HCT116 (cell line): ENCODE results near the gene RBX1. TPM values are rescaled to one million over a fixed set of nuclear protein-coding genes. Genes with fewer than 3 reads are reported as not detected.

ENCODE experiments used
- ATAC-seq: fragments of 200-7000 bp; cut with Tn5 transposase; 2 replicates; pipeline ENCODE4 v1.9.1; 2020; ENCODE audit warnings: mild to moderate bottlenecking, moderate library complexity
- BruUV-seq: library from RNA; stranded (reverse); fragments of 400-500 nt; replicated peaks from 2 replicates; lab custom pipeline; 2021; lab: Mats Ljungman, UMichigan
- CTCF ChIA-PET: fragments of 300-600 bp; sonication (Branson Sonifier 250); formaldehyde crosslinking; loops from one replicate; lab custom pipeline; 2021; ENCODE audit warnings: antibody characterized with exemption; lab: Charles Lee
- POLR2A ChIA-PET: fragments of 300-600, 350-600 bp; sonication (Branson Sonifier 250); formaldehyde crosslinking; loops from one replicate; lab custom pipeline; 2021; ENCODE audit warnings: antibody characterized with exemption; lab: Charles Lee
- RAD21 ChIA-PET, 2 experiments: fragments of 300-600 bp; sonication (Branson Sonifier 250); formaldehyde crosslinking; loops; one replicate each; lab custom pipeline; 2023; ENCODE audit warnings: low total read pairs in 2 of 2; ENCODE audit not compliant: uncharacterized antibody in 2 of 2, unreplicated experiment in 2 of 2, low non-redundant PET in 1 of 2; lab: Charles Lee
- DNase-seq: peaks from one replicate; pipeline ENCODE4 v3.0.0-alpha.2; 2010; ENCODE audit warnings: low read depth, low spot score
- H2AFZ ChIP-seq: fragments of 200-600 bp; shearing (Covaris generic), sonication (generic); 2 replicates; pipeline ENCODE4 v1.6.1; 2017; ENCODE audit warnings: low read depth, mixed run types, mixed read lengths, antibody characterized with exemption, low read length; ENCODE audit not compliant: poor library complexity, severe bottlenecking
- H3K27ac ChIP-seq: 2 replicates; pipeline ENCODE4 v1.5.1; 2012; ENCODE audit warnings: low read depth, low read length
- H3K27me3 ChIP-seq: fragments of 200-600 bp; sonication (generic); 2 replicates; pipeline ENCODE4 v1.6.1; 2016; ENCODE audit warnings: mixed run types, low read length, mixed read lengths; ENCODE audit not compliant: insufficient read depth
- H3K36me3 ChIP-seq, 2 experiments: fragments of 200-500 bp in 1 of 2; fragments of 200-600 bp in 1 of 2; sonication (Bioruptor generic) in 1 of 2; sonication (generic) in 1 of 2; 2 replicates each; pipeline versions ENCODE4 v1.5.1 to v1.6.1; 2014 to 2016; ENCODE audit warnings: low read length in 2 of 2, inconsistent platforms in 1 of 2, mixed read lengths in 1 of 2, mixed run types in 1 of 2; ENCODE audit not compliant: insufficient read depth in 2 of 2, control insufficient read depth in 1 of 2
- H3K4me1 ChIP-seq, 2 experiments: fragments of 200-600 bp in 1 of 2; sonication (generic) in 1 of 2; 2 replicates each; pipeline versions ENCODE4 v1.5.1 to v1.6.1; 2012 to 2017; ENCODE audit warnings: low read length in 2 of 2, inconsistent platforms in 1 of 2, mild to moderate bottlenecking in 1 of 2, mixed read lengths in 1 of 2, mixed run types in 1 of 2, moderate library complexity in 1 of 2; ENCODE audit not compliant: insufficient read depth in 2 of 2, control insufficient read depth in 1 of 2
- H3K4me2 ChIP-seq: fragments of 200-600 bp; sonication (generic); 2 replicates; pipeline ENCODE4 v1.6.1; 2017; ENCODE audit warnings: mixed run types, low read length, mixed read lengths
- H3K4me3 ChIP-seq, 2 experiments: fragments of 200-600 bp in 1 of 2; sonication (generic) in 1 of 2; replicated peaks in 1 of 2; 2 replicates each; pipeline ENCODE4 v1.5.1; 2011 to 2016; ENCODE audit warnings: low read length in 2 of 2, control low read depth in 1 of 2, low read depth in 1 of 2, mild to moderate bottlenecking in 1 of 2, mixed read lengths in 1 of 2, mixed run types in 1 of 2
- H3K79me2 ChIP-seq: fragments of 200-600 bp; sonication (generic); 2 replicates; pipeline ENCODE4 v1.6.1; 2017; ENCODE audit warnings: mild to moderate bottlenecking, mixed run types, low read length, moderate library complexity, mixed read lengths; ENCODE audit not compliant: insufficient read depth
- H3K9ac ChIP-seq: fragments of 200-600 bp; sonication (generic); 2 replicates; pipeline ENCODE4 v1.6.1; 2016; ENCODE audit warnings: low read length, mixed read lengths
- H3K9me2 ChIP-seq: fragments of 200-600 bp; sonication (generic), shearing (Covaris generic); 2 replicates; pipeline ENCODE4 v1.6.1; 2017; ENCODE audit warnings: mixed run types, mild to moderate bottlenecking, moderate library complexity; ENCODE audit not compliant: insufficient read depth
- H3K9me3 ChIP-seq, 2 experiments: fragments of 200-500 bp in 1 of 2; fragments of 200-600 bp in 1 of 2; sonication (Bioruptor generic) in 1 of 2; sonication (generic) in 1 of 2; 2 replicates each; pipeline ENCODE4 v1.6.1; 2014 to 2017; ENCODE audit warnings: low read length in 2 of 2, mixed read lengths in 2 of 2, inconsistent platforms in 1 of 2, low read depth in 1 of 2, mild to moderate bottlenecking in 1 of 2, mixed run types in 1 of 2, moderate library complexity in 1 of 2; ENCODE audit not compliant: control insufficient read depth in 1 of 2, insufficient read depth in 1 of 2
- H4K20me1 ChIP-seq: fragments of 200-600 bp; sonication (generic), shearing (Covaris generic); 2 replicates; pipeline ENCODE4 v1.6.1; 2017; ENCODE audit warnings: mixed run types, mild to moderate bottlenecking, moderate library complexity; ENCODE audit not compliant: insufficient read depth
- CBX3 ChIP-seq: IDR thresholded peaks from 2 replicates; pipeline ENCODE4 v1.6.1; 2012; ENCODE audit warnings: low read depth
- CEBPB ChIP-seq: IDR thresholded peaks from 2 replicates; pipeline ENCODE4 v1.6.1; 2012; ENCODE audit warnings: low read depth
- ELF1 ChIP-seq: IDR thresholded peaks from 2 replicates; pipeline ENCODE4 v1.6.1; 2012; ENCODE audit warnings: low read depth, borderline replicate concordance
- EZH2 ChIP-seq: fragments of 200-600 bp; sonication (generic); IDR thresholded peaks from 2 replicates; pipeline ENCODE4 v1.6.1; 2017; ENCODE audit warnings: antibody characterized with exemption, mixed run types
- JUND ChIP-seq: IDR thresholded peaks from 2 replicates; pipeline ENCODE4 v1.6.1; 2012
- SIN3A ChIP-seq: IDR thresholded peaks from 2 replicates; pipeline ENCODE4 v1.6.1; 2012; ENCODE audit warnings: low read depth
- SP1 ChIP-seq: IDR thresholded peaks from 2 replicates; pipeline ENCODE4 v1.6.1; 2012; ENCODE audit warnings: low read depth
- TCF7L2 ChIP-seq: IDR thresholded peaks from 2 replicates; pipeline ENCODE4 v1.7.0; 2011; ENCODE audit warnings: borderline replicate concordance, inconsistent platforms; ENCODE audit not compliant: insufficient read depth, insufficient read length; ENCODE audit errors: extremely low read depth
- intact Hi-C: fragments of 100-400 bp; cut with micrococcal nuclease; formaldehyde crosslinking; loops from 2 replicates; pipeline ENCODE4 v1.10.0; 2022
- total RNA-seq: library from RNA; stranded (reverse); gene quantifications from one replicate; pipeline ENCODE4 v1.2.1, GENCODE V29; 2021; ENCODE audit not compliant: unreplicated experiment
- TF ChIP-seq, protein P1 (sequence below), 3 experiments: fragments of 200-600 bp in 1 of 3; sonication (generic) in 1 of 3; IDR thresholded peaks in 2 of 3; conservative IDR thresholded peaks in 1 of 3; 2 replicates each; pipeline ENCODE4 v1.5.1; 2012 to 2017; ENCODE audit warnings: low read depth in 2 of 3, low read length in 2 of 3, antibody characterized with exemption in 1 of 3, borderline replicate concordance in 1 of 3, control low read depth in 1 of 3, mild to moderate bottlenecking in 1 of 3, mixed read lengths in 1 of 3, mixed run types in 1 of 3, moderate library complexity in 1 of 3; ENCODE audit not compliant: insufficient read depth in 1 of 3
- TF ChIP-seq, protein P2 (sequence below): IDR thresholded peaks from 2 replicates; pipeline ENCODE4 v1.6.1; 2012
- TF ChIP-seq, protein P3 (sequence below): IDR thresholded peaks from 2 replicates; pipeline ENCODE4 v1.6.1; 2012; ENCODE audit warnings: low read depth

Gene RBX1
- total RNA-seq, 1 experiment from 2014 or later: 51.2 TPM

DNA sequence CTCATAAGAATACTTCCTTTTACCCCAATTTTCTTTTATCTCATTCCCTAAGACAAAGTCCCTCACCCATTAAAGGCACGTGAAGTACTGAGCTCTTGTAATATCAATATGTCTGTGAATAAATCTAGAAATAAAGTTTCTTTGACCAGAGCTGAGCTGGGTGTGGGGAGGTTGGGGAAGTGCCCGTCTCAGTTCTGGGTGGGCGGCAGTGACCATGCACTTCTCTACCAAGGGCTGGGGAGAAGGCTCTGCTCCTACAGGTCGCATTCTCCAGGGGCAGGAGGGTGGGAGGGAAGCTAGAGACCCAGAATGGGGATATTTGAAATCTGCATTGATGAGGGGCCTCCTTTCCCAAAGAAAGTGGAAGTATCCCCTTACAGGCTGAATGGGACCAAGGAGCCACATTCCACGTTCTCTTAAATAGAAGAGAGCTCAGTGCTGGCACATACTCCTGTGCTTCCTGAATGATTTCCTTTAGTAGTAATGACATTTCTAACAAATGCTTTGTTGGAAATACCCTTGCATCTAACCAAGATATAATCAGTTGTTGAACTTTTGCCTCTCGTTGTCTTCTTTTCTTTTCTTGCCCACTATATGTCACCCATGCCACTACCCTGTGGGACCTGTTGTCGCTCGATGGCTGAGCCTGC lies 16.1 kb downstream of the RBX1 start:
- H3K9me2 ChIP-seq: no peaks in the 10 kb centered on the region
- ATAC-seq: no peak

More for the DNA sequence above, 16.1 kb downstream of the RBX1 start:
- H3K4me2 ChIP-seq: no peak overlapping the region
- peaks cover 40 to 42% of the 10 kb centered on the region in 2 experiments for H3K36me3 ChIP-seq
- no peak overlapping the region for H3K9ac ChIP-seq
- no peak overlapping the region for H2AFZ ChIP-seq
- intact Hi-C loops: no loop called here
- ChIA-PET POLR2A (interaction anchor here (1.0 to 1.5 kb wide), 2 partner anchors 10 to 16 kb away, joined by 3 to 5 read pairs; partner anchors contain the start of gene RBX1), RAD21 (no interaction called here), CTCF (no interaction called here)
- H3K9me3 ChIP-seq: no peaks in the 10 kb centered on the region
- no peaks in the 10 kb centered on the region for H4K20me1 ChIP-seq
- H3K79me2 ChIP-seq: peaks cover 36% of the 10 kb centered on the region; the same call in 1 of the 2 replicates
- H3K4me3 ChIP-seq: no peak overlapping the region
- no peaks in the 10 kb centered on the region for H3K27me3 ChIP-seq
- no TSS peak for BruUV-seq
- no peak for DNase-seq
- H3K4me1 ChIP-seq: no peaks in the 10 kb centered on the region
- TF ChIP-seq, protein P1, sequence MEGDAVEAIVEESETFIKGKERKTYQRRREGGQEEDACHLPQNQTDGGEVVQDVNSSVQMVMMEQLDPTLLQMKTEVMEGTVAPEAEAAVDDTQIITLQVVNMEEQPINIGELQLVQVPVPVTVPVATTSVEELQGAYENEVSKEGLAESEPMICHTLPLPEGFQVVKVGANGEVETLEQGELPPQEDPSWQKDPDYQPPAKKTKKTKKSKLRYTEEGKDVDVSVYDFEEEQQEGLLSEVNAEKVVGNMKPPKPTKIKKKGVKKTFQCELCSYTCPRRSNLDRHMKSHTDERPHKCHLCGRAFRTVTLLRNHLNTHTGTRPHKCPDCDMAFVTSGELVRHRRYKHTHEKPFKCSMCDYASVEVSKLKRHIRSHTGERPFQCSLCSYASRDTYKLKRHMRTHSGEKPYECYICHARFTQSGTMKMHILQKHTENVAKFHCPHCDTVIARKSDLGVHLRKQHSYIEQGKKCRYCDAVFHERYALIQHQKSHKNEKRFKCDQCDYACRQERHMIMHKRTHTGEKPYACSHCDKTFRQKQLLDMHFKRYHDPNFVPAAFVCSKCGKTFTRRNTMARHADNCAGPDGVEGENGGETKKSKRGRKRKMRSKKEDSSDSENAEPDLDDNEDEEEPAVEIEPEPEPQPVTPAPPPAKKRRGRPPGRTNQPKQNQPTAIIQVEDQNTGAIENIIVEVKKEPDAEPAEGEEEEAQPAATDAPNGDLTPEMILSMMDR (IDR thresholded peaks at IDR 0.05 in 2 of 3, conservative IDR thresholded peaks at IDR 0.05 in 1 of 3; ENCODE audit: borderline replicate concordance in 1 of 3, insufficient read depth in 1 of 3, low read depth in 2 of 3, low read length in 2 of 3): no peak
- TF ChIP-seq JUND: no peak
- no peak for TF ChIP-seq CBX3
- TF ChIP-seq SIN3A: no peak
- no peak for TF ChIP-seq CEBPB
- no peak for TF ChIP-seq SP1
- TF ChIP-seq EZH2: no peak
- TF ChIP-seq, protein P2, sequence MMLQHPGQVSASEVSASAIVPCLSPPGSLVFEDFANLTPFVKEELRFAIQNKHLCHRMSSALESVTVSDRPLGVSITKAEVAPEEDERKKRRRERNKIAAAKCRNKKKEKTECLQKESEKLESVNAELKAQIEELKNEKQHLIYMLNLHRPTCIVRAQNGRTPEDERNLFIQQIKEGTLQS: no peak
- no peak for TF ChIP-seq ELF1
- TF ChIP-seq TCF7L2: no peak
- TF ChIP-seq, protein P3, sequence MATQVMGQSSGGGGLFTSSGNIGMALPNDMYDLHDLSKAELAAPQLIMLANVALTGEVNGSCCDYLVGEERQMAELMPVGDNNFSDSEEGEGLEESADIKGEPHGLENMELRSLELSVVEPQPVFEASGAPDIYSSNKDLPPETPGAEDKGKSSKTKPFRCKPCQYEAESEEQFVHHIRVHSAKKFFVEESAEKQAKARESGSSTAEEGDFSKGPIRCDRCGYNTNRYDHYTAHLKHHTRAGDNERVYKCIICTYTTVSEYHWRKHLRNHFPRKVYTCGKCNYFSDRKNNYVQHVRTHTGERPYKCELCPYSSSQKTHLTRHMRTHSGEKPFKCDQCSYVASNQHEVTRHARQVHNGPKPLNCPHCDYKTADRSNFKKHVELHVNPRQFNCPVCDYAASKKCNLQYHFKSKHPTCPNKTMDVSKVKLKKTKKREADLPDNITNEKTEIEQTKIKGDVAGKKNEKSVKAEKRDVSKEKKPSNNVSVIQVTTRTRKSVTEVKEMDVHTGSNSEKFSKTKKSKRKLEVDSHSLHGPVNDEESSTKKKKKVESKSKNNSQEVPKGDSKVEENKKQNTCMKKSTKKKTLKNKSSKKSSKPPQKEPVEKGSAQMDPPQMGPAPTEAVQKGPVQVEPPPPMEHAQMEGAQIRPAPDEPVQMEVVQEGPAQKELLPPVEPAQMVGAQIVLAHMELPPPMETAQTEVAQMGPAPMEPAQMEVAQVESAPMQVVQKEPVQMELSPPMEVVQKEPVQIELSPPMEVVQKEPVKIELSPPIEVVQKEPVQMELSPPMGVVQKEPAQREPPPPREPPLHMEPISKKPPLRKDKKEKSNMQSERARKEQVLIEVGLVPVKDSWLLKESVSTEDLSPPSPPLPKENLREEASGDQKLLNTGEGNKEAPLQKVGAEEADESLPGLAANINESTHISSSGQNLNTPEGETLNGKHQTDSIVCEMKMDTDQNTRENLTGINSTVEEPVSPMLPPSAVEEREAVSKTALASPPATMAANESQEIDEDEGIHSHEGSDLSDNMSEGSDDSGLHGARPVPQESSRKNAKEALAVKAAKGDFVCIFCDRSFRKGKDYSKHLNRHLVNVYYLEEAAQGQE: no peak
- H3K27ac ChIP-seq: no peak overlapping the region
